ENCODE results near the gene PIGN.
A peak's percentile ranks its signal among the peaks of the same experiment; 100 is the strongest.
"Not testable (repeated sequence)": the region's sequence is repeated elsewhere in the genome, so short reads cannot be mapped to it uniquely, and the experiment has no call there.

Gene PIGN

GRCh38 chr18:62179213-62179612, 7.6 kb downstream of the PIGN start:
- no peak for DNase-seq

GRCh38 chr18:62177271-62177670, 9.6 kb downstream of the PIGN start:
- no peak for DNase-seq

- no peak for DNase-seq
Observed at GRCh38 chr18:62175521-62175920, 11.3 kb downstream of the PIGN start.

GRCh38 chr18:62172298-62172697, 14.6 kb downstream of the PIGN start:
- DNase-seq: no peak

- no peak for DNase-seq
Observed at GRCh38 chr18:62170857-62171256, 16.0 kb downstream of the PIGN start.

- DNase-seq: not testable (repeated sequence)
Observed at GRCh38 chr18:62166524-62166923, 20.3 kb downstream of the PIGN start.

- no peak for DNase-seq
Observed at GRCh38 chr18:62165583-62165982, 21.3 kb downstream of the PIGN start.

GRCh38 chr18:62164855-62165487, 21.9 kb downstream of the PIGN start:
- DNase-seq: no peak

GRCh38 chr18:62164310-62164709, 22.5 kb downstream of the PIGN start:
- DNase-seq: no peak

- no peak for DNase-seq
Observed at GRCh38 chr18:62157843-62158242, 29.0 kb downstream of the PIGN start.

- no peak for DNase-seq
Observed at GRCh38 chr18:62152844-62153243, 34.0 kb downstream of the PIGN start.

- no peak for DNase-seq
Observed at GRCh38 chr18:62151068-62151771, 35.6 kb downstream of the PIGN start.

- no peak for DNase-seq
Observed at GRCh38 chr18:62144338-62144737, 42.5 kb downstream of the PIGN start.

GRCh38 chr18:62140259-62140658, 46.6 kb downstream of the PIGN start:
- no peak for DNase-seq

- no peak for DNase-seq
Observed at GRCh38 chr18:62138461-62139235, 48.2 kb downstream of the PIGN start.

GRCh38 chr18:62131301-62131909, 55.5 kb downstream of the PIGN start:
- peak; percentile 47 to 64 for DNase-seq

GRCh38 chr18:62128157-62128556, 58.7 kb downstream of the PIGN start:
- DNase-seq: no peak

- no peak for DNase-seq
Observed at GRCh38 chr18:62126737-62127136, 60.1 kb downstream of the PIGN start.

- no peak for DNase-seq
Observed at GRCh38 chr18:62125702-62126101, 61.2 kb downstream of the PIGN start.

- DNase-seq: no peak
Observed at GRCh38 chr18:62122330-62122729, 64.5 kb downstream of the PIGN start.

GRCh38 chr18:62119884-62120283, 67.0 kb downstream of the PIGN start:
- DNase-seq: no peak

GRCh38 chr18:62118328-62118727, 68.5 kb downstream of the PIGN start:
- DNase-seq: no peak

GRCh38 chr18:62109676-62110075, 77.2 kb downstream of the PIGN start:
- no peak for DNase-seq

GRCh38 chr18:62107881-62108280, 79.0 kb downstream of the PIGN start:
- no peak for DNase-seq

All from CD4-positive, alpha-beta T cell treated with Interleukin-4 for 1 hour (primary cell).